Activated CD4-positive, alpha-beta T cell treated with anti-CD3 and anti-CD28 coated beads for 4 hours (primary cell): ENCODE results near the gene PCED1A.
"Not testable (repeated sequence)": the region's sequence is repeated elsewhere in the genome, so short reads cannot be mapped to it uniquely, and the experiment has no call there.

ENCODE experiments used
- DNase-seq, 2 donors: peaks; one replicate each; pipeline ENCODE4 v3.0.0-alpha.2; 2020

PCED1A gene

DNA sequence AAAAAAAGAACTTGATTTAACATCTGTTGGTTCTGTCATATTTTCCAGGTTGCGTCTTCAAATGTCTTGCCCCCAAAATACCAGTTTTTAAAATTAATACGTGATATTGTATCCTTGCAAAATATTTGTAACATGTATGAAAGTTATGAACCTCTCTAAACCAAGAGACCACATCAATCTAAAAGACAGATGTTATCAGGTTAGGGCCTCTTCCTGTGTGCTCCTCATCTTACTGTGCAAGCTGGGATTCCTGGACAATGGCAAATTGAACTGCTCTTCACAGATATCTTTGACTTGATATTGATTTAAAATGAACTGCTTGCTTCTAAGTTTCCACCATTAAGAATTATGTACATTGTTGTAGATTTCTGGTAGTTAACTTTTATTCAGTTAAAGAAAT, 14.7 kb downstream of the PCED1A start:
- DNase-seq = no peak

DNA sequence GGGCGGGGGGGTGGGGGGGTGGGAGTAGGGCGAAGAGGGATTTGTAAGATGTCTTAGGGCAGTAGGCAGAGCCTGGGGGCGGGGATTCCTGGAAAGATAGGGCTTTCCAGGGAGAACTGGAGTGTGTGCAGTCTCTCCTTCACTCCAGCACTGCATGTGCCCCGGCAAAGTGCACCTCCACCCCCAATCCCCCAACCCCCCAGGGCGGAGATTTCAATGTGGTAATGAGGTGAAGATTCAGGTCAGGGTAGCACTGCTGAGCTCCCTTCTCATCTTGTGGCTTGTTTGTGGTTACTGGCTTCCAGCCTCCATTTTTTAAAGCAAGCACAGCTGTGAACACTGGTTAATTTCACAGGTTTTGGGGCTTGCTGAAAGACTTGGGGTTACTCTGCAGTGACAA, 18.4 kb downstream of the PCED1A start:
- DNase-seq = peak in 1 of 2 donors; percentile 28

DNA sequence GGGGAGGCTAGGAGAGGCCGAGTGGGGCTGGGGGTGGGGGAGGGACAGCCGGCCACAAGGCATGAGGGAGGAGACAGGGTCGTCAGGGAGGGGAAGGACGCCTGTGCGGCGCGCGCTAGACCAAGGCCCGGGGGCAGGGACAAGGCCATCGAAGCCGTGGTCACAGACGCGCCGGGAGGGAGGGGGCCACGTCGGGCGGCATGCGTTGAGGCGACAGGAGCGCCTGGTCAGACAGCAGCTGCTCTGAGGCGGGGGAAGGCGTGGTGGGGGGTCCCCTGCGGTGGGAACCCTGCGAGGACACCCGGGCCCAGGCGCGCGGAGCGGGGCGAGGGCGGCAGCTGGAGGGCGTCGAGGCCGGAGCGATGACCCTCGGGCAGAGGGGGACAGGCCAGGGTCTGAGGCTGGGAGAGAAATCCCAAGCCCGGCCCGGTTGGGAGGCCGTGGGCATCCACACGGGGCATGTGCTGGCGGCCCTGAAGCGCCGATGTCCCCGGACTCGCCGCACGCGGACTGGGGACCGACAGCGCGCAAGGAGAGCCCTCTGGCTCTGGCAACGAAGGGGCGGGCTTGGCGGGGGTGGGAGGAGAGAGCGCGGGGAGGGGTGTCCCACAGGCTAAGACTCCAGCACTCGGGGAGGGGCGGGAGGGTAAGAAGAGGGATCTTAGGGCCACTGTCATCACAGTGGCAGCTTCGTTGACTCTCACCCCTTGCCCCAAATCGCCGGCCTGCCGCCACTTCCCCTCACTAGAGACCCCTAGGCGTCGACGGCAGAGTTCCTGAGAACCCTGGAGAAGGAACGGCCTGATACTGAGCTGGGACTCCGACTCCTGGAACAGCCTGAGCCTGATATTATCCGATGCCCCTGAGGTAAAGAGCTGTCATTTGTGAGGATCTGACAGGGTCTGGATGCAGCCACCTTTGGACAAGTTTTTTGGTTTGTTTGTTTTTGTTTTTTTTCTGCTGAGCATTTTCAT, 19.3 kb downstream of the PCED1A start:
- DNase-seq = no peak

DNA sequence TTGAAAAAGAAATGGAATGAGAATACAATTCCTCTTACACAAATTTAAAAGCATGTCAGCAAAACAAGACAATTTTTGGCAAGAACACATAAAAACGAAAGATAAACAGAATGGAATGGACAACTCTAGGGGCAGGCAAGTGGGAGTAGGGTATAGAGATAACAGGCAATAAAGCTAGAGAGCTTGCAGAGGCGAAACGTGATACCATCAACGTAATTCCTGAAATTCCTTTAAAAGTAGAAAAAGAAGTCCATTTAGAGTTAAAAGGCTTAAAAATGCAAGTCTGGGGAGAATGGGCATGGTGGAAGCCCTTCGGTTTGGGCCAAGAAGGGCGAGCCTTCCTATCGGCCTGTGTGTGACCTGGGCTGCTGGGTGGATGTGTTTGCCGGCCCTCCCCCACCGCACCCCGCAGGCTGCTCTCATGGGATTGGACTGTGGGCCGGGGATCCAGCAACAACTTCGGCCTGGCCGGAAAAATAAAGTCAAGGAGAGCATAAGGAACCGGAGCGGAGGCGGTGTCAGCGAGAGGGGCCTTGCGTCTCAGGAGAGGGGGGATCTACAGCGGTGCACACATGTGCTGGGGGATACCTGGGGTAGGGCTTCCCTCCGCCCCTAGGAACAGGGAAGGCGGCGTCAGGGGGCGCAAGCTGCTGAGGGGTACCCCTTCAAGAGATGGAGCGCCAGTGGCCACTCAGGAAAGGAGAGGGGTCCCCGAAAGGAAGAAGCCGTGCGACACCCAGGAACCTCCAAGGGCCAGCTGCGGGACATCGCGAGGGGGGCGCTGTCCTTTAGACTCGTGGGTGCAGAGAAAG, 20.2 kb downstream of the PCED1A start:
- no peak for DNase-seq

DNA sequence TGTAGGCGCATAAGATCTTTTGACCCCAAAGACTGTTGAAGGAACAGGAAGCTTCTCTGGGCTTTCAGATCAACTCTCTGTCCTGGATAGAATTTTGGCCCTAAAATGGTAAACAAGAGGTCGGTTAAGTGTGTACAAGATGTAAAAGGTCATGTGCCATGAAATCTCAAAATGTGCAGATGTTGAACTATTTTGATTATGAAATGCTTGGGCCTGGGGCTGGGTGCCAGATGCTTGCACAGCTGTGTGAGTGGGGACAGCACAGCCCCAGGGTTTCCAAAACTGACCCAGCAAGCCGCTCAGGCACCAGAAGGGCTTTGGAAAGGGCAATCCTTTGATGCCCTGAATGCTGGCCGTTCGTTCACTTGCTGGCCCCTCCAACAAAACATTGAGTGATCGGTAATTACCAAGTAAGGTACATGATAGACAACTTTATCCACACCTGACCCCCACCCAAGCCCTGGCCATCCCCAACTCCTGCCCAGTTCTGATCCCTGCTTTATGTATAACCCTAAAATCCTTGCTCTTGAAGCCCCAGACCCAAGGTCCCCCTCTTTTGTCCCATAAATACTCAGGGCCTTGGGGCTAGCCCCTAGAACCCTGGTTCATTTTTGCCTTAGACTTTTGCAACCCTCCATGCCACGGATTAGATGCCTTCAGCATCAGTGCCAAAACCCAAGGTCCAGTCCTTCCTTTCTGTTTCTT, 22.4 kb downstream of the PCED1A start:
- DNase-seq = no peak

DNA sequence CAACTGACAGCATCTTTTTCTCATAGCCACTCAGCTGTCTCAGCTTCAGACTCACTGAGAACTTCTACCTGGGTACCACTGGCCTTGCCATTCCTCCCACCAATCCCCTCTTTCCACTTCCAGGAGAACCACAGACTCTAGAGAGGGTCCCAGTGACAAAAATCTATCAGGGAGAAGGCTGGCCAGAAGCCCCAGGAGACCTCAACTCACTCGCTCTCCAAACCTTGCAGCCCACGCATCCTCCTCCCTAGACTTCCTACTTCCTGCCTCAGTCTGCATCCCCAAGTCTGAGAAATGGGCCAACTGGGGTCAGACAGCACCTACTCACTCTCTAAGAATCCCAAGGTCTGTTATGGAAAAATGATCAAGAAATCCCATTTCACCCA, 23.1 kb downstream of the PCED1A start:
- no peak for DNase-seq

DNA sequence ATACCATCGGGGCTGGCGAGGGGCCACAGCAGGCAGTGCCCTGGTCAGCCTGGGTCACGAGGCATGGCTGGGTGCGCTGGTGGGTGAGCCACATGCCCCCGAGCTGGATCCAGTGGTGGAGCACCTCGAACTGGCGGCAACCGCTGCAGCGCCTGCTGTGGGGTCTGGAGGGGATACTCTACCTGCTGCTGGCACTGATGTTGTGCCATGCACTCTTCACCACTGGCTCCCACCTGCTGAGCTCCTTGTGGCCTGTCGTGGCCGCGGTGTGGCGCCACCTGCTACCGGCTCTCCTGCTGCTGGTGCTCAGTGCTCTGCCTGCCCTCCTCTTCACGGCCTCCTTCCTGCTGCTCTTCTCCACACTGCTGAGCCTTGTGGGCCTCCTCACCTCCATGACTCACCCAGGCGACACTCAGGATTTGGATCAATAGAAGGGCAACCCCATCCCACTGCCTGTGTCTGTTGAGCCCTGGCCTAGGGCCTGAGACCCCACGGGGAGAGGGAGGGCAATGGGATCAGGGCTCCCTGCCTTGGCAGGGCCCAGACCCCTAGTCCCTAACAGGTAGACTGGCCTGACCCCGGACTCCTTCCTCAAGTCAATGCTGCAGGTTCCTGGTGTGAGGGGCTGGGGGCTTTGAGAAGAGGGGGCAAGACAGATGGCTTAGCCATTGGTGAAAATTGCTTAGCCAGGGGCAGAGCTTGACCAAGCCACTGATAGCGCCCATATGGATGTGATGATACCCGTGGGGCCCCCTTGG, 23.7 kb downstream of the PCED1A start:
- DNase-seq = no peak

DNA sequence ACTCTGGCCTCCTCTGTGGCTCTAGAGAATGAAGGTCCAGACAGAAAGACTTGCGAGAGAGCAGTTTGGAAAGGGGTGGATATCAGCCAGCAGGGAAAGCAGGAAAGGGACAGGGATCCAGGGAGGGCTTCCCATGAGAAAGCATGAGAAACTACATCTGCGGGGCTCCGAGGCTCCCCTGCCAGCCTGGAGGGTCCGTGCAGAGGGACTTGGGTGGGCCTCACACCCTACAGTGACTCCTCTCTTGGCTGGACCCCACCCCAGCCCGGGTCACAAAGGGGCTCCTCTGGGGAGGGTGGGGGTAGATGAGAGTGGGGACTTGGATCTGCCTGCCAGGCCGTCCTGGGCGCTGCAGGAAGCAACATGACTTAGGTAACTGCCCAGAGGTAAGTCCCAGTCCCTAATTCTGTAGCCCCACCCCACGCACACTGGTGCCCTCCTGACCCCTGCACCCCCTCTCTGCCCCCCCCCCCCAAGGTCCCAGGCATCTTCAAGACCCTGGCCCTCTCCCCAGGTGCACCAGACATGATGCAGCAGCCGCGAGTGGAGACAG, 24.3 kb downstream of the PCED1A start, which contains the start of gene TMEM239:
Gene TMEM239 (plus strand): TSS at position 335 of the 553 bp plus-strand sequence. CDS start 191 bp downstream, at position 526.
- no peak for DNase-seq

DNA sequence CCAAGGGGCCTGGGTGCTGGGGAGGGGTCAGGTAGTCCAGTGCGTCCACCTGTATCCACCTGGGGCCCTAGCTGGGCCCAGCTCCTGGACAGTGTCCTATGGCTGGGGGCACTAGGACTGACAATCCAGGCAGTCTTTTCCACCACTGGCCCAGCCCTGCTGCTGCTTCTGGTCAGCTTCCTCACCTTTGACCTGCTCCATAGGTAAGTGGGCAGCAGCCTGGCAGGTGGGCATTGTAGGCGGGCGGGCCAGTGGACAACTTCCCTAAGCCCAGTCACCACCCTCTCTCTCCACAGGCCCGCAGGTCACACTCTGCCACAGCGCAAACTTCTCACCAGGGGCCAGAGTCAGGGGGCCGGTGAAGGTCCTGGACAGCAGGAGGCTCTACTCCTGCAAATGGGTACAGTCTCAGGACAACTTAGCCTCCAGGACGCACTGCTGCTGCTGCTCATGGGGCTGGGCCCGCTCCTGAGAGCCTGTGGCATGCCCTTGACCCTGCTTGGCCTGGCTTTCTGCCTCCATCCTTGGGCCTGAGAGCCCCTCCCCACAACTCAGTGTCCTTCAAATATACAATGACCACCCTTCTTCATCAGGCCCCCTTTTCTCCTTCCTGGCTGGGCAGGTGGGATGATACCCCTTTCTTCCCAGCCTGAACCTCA, 25.1 kb downstream of the PCED1A start:
- DNase-seq = no peak

DNA sequence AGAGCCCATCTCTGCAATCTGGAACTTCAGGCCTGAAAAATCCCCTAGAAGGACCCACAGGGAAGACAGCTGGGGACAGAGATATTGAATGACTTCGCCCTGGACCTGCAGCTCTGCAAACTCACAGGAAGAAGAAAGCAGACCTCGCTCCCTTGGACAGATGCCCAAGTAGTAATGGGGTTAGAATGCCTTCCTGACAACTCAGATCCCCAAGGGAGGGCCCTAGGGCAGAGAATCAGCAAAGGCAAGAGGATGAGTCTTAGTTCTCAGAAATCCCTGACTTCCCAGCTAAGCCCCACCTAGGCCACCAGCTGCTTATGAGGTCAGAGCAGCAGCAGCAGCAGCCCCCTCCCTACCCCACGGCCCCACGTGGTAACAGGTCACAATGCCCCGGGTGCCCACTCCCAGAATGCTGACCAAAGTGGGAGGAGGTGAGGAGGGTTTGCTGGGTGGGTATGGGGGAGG, 25.8 kb downstream of the PCED1A start, which contains the start of gene C20orf141:
Gene C20orf141 (plus strand): TSS at position 401 of the 465 bp plus-strand sequence. CDS start 198 bp downstream, outside the sequence.
- no peak for DNase-seq

DNA sequence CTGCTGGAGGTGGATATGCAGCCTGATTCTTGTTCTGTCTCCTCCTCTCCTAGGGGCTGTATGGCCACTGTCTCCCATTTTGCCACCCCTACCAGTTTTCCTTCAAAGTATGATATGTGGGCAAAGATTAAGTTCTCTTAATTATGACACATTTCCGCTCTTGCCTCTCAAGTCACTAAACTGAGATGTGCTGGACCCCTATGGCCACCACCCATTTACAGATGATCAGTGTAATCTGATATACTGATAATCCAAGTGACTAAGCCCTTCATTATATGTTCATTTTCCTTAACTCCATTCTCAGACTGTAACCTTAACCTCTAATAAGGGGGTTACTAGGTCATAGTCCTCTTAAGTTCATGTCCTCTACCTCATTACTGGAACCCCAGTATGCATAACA, 26.4 kb downstream of the PCED1A start:
- no peak for DNase-seq

DNA sequence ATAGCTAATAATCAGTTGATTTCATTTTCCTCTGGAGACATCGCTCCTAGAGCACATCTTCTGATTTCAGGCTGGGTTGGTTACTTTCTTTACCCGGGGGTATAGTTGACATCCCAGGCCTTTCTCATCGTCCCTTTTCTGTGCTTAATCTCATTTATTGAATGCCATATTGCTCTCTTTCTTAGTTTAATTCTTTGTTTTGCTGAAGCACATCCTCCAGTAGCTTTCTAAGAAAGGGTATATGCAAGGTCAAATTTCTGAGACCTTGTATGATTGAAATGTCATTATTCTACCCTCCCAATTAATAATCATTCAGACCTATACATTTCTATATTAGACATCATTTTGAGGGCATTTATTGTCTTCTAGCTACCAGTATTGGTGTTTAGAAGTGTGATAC, 28.3 kb downstream of the PCED1A start:
- DNase-seq = no peak

DNA sequence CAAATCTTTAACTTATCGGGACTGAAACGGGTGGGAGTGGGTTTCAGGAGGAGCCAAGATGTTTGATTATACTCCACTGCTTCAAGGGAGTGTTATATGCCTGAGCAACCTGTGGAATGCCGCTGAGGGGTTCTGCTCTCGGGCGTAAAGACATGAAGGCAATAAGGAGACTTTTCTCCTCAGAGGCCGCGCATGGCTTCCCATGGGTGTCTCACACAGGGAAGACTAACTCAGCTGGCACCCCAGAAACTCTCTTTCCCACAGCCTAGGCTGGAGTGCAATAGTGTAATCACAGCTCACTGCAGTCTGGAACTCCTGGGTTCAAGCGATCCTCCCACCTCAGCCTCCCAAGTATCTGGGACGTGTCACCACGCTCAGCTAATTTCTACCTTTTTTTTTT, 30.8 kb downstream of the PCED1A start:
- DNase-seq = no peak

DNA sequence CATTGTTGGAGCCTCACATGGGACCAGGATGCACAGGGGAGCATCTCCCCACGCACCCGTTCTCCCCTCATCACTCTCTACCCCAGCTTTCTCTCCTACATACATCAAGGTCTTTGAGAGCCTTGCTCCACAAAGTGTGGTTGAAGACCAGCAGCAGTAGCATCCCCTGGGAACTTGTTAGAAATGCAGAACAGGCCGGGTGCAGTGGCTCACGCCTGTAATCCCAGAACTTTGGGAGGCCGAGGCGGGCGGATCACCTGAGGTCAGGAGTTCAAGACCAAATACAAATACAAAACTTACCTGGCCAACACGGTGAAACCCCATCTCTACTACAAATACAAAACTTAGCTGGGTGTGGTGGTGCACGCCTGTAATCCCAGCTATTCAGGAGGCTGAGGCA, 32.5 kb downstream of the PCED1A start:
- DNase-seq = not testable (repeated sequence)

DNA sequence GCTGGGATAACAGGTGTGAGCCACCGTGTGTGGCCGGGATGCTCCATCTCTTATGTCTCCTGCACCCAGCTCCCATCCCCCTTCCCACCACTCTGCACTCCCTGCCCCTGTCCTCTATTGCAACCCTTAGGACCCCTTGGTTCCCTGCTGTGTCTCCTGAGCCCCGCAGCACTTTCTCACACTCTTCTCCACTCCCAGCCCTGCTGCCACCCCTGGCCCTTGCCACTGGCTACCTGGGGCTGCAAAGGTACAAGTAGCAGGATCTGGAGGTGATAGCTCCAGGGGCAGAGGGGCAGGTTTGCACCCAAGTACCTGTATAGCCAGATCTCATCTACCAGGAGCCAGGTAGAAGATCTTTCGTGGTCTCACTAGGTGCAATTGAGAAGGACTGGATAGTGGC, 33.4 kb downstream of the PCED1A start:
- DNase-seq = no peak

DNA sequence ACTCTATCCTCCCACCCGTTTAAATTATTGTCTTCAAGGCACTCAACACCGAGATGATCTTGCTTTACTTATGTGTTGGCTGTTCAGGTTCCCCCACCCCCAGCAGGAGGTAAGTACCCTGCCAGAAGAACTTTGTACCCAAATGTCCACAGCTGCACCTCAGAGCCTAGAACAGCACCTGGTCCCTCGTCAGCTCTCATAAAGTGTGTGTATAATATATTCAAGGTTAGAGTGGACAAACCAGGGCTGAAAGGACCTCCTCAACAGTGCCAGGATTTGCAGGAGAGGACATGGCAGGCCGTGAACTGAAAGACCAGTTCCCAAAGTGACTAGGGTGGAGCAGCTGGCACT, 34.1 kb downstream of the PCED1A start:
- no peak for DNase-seq

DNA sequence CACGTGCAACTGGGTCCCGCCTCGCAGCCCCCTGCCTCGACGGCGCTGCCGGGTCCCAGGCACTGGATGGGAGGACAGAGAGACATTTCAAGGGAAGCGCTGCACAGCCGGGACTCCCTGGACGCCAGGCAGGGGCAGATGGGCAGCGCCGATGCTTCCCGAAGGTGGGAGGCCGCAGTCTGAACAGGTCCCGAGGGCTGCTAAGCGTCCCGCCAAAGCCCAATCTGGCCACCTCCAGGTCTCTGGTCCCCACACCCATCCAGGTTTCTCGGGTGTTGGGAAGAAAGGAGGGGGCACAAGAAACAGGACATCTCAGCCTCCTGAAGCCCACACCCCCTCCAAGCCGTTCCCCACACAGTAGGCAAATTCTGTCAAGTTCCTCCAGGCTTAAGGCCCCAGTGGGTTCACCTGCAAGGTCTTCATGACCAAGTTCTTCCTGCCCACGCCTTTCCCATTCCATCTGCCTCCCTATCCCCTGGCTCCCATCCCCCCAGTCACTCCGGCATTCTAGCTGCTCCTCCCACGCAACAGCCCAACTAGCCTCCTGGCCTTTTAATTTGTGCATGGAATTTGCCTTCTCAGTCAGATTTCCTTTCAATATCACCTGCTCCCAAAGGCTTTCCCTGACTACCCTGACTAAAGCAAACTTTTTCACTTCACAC, 34.6 kb downstream of the PCED1A start:
- no peak for DNase-seq

DNA sequence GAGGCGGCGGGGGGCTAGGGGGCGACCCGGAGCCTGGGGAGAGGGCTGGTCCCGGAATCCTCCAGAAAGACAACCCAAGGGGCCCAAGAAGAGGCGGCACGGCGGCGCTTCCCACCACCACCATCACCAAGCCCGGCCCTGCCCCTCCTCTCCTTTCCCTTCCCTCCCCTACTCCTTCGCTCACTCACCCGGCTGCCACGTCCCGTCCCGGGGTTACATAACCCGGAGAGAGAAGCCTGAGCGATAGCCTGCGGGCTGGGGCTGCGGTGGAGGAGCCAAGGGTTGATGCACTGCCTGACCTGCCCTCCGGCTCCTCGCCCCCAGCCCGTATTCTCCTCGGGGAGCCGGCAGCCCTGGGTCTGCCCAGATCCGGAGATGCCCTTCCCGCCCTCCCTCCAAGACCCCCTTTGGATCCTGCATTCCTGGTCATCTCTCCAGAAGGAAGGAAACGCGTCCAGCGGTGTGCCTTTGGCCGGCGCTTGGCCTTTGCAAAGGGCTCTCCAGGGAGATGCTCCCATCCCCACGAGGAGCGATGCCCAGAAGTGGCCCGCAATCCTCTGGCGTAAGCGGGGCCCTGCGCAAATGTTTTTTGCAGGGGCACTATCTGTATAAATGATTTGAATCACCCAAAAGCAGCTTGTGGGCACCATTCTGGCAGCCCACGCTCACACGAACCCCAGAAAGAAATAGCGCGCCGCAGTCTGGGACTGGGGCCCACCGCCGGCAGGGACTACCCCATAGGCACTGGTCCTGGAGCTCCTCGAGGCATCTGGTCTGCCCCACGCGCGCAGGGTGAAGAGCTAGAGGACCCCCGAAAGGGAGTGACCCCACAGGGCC, 35.4 kb downstream of the PCED1A start:
- DNase-seq = no peak

DNA sequence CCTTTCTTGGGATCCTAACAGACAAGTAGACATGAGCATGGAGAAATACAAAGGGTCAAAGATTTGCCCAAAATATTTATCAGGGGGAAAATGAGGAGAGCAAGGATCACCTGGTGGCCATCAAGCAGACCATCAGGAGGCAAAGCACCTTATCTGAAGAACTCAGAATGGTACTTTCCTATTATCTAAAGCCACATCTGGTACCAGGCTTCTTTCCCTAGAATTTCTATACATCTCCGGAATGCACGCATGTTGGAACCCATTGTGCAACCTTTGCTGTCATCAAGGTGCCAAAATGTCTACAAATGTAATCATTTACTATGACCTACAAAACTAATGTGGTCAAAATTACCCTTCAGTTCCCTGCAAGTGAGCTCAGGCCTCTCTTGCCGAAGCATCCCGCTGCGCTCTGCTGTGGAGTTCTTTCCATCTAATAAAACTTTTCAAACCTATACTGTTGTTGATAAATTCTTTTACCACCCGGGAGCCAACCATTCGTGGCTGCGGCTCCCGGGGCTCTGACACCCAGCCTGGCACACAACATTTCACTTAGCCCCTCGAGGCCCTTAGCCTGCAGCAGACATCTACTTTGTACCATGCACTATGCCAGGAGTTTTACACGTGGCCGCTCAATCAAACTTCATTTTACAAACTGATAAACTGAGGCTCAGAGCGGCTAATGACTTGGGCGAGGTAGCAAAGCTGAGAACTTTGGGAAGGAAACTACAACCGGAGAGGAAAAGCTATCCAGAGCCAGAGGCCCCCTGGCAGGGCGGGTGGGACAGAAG, 36.2 kb downstream of the PCED1A start:
- no peak for DNase-seq
